Measurements from ENCODE around the gene UBE2D2. TPM values are rescaled to one million over a fixed set of nuclear protein-coding genes. Genes with fewer than 3 reads are reported as not detected.
"Not testable (repeated sequence)": the region's sequence is repeated elsewhere in the genome, so short reads cannot be mapped to it uniquely, and the experiment has no call there.

UBE2D2 gene
- polyA plus RNA-seq (ENCODE audit: insufficient read depth in 1 of 5, insufficient read length in 5 of 5, low replicate concordance in 1 of 5): 100 to 1,000 TPM; 139 to 179 (median 159) TPM
- long read RNA-seq, donor 1, transcript UBE2D2-202 (7 exons, 2,702 nt): major isoform, 93 of 219 reads
- long read RNA-seq, donor 1, partial matches to known transcripts: 108 of 219 reads
- long read RNA-seq, donor 1, other reads (novel, unspliced or antisense): 13 of 219 reads
- long read RNA-seq, donor 2, transcript UBE2D2-202 (7 exons, 2,702 nt): major isoform, 36 of 79 reads
- long read RNA-seq, donor 2, partial matches to known transcripts: 40 of 79 reads
- long read RNA-seq, donor 2, other reads (novel, unspliced or antisense): 0 of 79 reads
- long read RNA-seq, donor 3, transcript UBE2D2-202 (7 exons, 2,702 nt): major isoform, 52 of 109 reads
- long read RNA-seq, donor 3, partial matches to known transcripts: 50 of 109 reads
- long read RNA-seq, donor 3, other reads (novel, unspliced or antisense): 6 of 109 reads
- long read RNA-seq, donor 4, transcript UBE2D2-202 (7 exons, 2,702 nt): major isoform, 44 of 87 reads
- long read RNA-seq, donor 4, partial matches to known transcripts: 42 of 87 reads
- long read RNA-seq, donor 4, other reads (novel, unspliced or antisense): 0 of 87 reads
- long read RNA-seq, donor 5, transcript UBE2D2-202 (7 exons, 2,702 nt): major isoform, 76 of 181 reads
- long read RNA-seq, donor 5, partial matches to known transcripts: 96 of 181 reads
- long read RNA-seq, donor 5, other reads (novel, unspliced or antisense): 8 of 181 reads
- long read RNA-seq, donor 6, transcript UBE2D2-202 (7 exons, 2,702 nt): major isoform, 63 of 151 reads
- long read RNA-seq, donor 6, partial matches to known transcripts: 76 of 151 reads
- long read RNA-seq, donor 6, other reads (novel, unspliced or antisense): 11 of 151 reads
- long read RNA-seq, donor 7, transcript UBE2D2-202 (7 exons, 2,702 nt): major isoform, 56 of 136 reads
- long read RNA-seq, donor 7, partial matches to known transcripts: 71 of 136 reads
- long read RNA-seq, donor 7, other reads (novel, unspliced or antisense): 6 of 136 reads
- long read RNA-seq, donor 8, transcript UBE2D2-202 (7 exons, 2,702 nt): major isoform, 28 of 56 reads
- long read RNA-seq, donor 8, partial matches to known transcripts: 25 of 56 reads
- long read RNA-seq, donor 8, other reads (novel, unspliced or antisense): 0 of 56 reads

- peak; percentile 98 for DNase-seq
Observed at GRCh38 chr5:139560752-139561654, at the start of gene UBE2D2. TSS of gene UBE2D2 (plus strand) at chr5:139561339. CDS start at chr5:139561792, 453 bp downstream.

GRCh38 chr5:139512786-139513390, 48.3 kb upstream of the UBE2D2 start:
- no peak for DNase-seq

- DNase-seq: peak in 1 of 2 donors; percentile 66
Observed at GRCh38 chr5:139513434-139513833, 47.7 kb upstream of the UBE2D2 start.

GRCh38 chr5:139513852-139514485, 47.2 kb upstream of the UBE2D2 start:
- DNase-seq: no peak

DNA sequence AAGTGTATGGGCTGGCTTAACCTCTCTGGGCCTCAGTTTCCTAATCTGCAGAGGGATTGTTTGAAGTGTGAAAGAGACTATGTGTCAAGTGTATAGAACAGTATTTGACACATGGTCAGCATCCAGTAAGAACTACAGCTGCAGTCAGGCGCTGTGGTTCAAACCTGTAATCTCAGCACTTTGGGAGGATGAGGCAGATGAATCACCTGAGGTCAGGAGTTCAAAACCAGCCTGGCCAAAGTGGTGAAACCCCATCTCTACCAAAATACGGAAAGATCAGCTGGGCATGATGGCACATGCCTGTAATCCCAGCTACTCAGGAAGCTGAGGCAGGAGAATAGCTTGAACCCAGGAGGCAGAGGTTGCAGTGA, 46.7 kb upstream of the UBE2D2 start:
- DNase-seq: no peak

- peak; percentile 94 to 96 for DNase-seq
Observed at GRCh38 chr5:139517683-139518564, 43.2 kb upstream of the UBE2D2 start.

- DNase-seq: no peak
Observed at GRCh38 chr5:139523635-139524445, 37.3 kb upstream of the UBE2D2 start.

GRCh38 chr5:139524446-139524845, 36.7 kb upstream of the UBE2D2 start:
- DNase-seq: no peak

DNA sequence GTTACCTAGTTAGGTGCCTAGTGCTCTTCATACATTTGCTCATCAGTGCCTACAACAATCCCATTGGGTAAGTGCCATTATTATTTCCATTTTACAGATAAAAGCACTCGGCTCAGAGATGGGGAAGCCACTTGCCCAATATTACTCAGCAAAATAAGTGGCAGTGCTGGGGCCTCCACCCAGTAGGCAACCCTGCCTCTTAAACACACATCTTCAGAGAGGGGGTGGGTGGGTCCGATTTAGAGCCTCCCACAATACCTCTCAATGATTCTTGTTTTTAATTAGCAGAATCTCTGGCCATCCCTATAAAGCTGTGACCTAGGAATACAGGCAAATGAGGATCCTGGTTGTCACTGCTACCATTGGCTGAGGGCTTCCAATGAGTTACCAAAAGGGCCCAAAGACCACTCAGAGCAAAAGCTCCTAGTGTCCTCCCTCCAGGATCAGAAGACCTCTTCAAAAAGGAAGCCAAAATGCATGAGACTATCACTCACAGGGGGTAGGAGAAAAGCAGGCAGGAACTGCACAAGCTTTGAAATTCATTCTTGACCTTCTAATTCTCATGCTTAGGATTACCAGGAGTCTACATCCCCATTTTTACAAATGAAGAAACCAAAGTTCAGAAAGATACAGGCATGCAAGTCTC, 36.1 kb upstream of the UBE2D2 start:
- DNase-seq: no peak

DNA sequence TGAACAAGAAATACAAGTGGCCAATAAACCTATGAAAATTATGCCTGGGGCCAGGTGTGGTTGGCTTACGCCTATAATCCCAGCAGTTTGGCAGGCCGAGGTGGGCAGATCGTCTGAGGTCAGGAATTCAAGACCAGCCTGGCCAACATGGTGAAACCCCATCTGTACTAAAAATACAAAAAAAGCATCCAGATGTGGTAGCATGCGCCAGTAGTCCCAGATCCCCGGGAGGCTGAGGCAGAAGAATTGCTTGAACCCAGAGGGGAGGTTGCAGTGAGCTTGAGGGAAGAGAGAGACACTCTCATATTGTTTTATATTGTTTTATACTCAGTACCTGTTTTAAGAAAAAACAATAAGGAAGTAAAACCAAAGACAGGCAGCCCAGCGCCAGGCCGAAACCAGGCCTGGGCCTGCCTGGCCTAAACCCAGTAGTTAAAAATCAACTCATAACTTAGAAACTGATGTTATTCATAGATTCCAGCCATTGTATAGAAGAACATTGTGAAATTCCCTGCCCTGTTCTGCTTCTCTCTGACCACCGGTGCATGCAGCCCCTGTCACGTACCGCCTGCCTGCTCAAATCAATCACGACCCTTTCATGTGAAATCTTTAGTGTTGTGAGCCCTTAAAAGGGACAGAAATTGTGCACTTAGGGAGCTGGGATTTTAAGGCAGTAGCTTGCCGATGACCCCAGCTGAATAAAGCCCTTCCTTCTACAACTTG, 35.4 kb upstream of the UBE2D2 start:
- DNase-seq: not testable (repeated sequence)

- not testable (repeated sequence) for DNase-seq
Observed at GRCh38 chr5:139526309-139527089, 34.6 kb upstream of the UBE2D2 start.

DNA sequence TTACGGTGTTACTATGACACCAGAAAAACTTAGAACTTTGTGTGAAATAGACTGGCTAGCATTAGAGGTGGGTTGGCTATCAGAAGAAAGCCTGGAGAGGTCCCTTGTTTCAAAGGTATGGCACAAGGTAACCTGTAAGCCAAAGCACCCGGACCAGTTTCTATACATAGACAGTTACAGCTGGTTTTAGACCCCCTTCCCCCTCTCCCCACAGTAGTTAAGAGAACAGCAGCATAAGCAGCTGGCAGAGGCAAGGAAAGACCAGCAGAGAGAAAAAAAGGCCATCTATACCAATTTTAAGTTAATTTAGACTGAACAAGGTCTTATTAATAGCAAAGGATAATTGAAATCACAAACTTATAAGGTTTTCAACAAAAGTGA, 34.1 kb upstream of the UBE2D2 start:
- DNase-seq: not testable (repeated sequence)

- DNase-seq: not testable (repeated sequence)
Observed at GRCh38 chr5:139527896-139528467, 33.2 kb upstream of the UBE2D2 start.

- DNase-seq: not testable (repeated sequence)
Observed at GRCh38 chr5:139528695-139529094, 32.4 kb upstream of the UBE2D2 start.

DNA sequence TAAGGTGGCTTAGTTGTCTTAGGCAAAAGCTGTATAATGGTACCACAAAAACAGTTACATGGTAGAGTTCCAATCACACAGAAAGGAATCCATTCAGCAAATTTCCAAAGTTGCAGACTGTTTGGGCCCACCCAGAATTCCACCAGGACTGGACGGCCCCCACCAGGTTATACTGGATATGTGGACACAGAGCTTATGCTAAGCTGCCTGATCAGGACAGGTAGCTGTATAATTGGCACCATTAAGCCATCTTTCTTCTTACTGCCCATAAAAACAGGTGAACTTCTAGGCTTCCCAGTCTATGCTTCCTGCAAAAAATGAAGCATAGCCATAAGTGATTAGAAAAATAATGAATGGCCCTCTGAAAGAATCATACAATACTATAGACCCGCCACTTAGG, 31.1 kb upstream of the UBE2D2 start:
- DNase-seq: not testable (repeated sequence)

DNA sequence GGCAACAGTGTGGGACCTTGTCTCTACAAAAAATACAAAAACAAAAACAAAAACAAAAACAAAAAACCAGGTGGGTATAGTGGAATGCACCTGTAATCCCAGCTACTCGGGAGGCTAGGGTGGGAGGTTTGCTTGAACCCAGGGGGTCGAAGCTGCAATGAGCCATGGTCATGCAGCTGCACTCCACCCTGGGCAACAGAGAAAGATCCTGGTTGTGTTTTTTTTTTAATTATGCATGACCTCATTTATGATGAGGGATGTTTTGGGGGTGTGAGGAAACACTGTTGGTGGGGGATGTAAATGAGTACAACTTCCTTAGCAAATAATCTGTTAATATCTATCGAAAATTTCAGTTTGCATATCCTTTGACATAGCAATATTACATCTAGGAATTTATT, 29.4 kb upstream of the UBE2D2 start:
- no peak for DNase-seq

Data from right lung (tissue), 10 donors.